ENCODE measurements around the gene TSC2. TPM values are rescaled to one million over a fixed set of nuclear protein-coding genes. Genes with fewer than 3 reads are reported as not detected.

The TSC2 gene
- total and polyA plus RNA-seq, 4 donors: 23.3 to 51.2 (median 28.7) TPM

DNA sequence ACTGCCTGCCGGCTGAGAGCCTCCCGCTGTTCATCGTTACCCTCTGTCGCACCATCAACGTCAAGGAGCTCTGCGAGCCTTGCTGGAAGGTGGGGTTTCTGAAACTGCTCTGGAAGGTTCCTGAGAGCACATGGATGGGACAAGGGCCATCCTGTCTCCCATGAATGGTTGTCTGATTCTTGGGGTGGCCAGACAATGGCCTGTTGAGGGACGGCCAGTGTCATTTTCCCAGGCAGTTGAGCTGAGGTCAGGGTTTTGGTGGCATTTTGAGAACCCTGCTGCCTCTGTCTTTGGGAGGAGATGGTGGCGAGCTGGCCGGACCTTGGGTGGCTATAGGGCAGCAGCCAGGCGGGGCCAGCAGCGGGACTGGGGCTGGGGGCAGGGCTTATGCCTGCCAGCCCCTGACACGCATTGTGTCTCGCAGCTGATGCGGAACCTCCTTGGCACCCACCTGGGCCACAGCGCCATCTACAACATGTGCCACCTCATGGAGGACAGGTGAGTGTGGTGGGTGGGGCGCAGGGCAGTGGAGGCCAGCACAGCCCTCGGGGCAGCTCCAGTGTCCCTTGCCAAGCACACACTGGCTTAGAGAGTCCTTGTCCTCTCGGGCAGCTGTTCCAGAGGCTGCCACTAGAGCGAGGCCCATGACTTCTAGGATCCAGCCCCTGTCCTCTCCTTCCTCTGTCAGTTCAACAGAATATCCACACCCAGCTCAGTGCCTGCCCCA is 9.1 kb downstream of the TSC2 start:
- WGBS: 90% methylated on average over 19 of the region's 19 CpGs
- H3K9ac ChIP-seq (ENCODE audit: low read depth in 1 of 2, low read length in 2 of 2): no peak overlapping the region
- no peaks in the 10 kb centered on the region for H3K9me3 ChIP-seq (ENCODE audit: control insufficient read depth in 4 of 4, low read length in 3 of 4)
- no peak overlapping the region for H3K4me3 ChIP-seq (ENCODE audit: low read depth in 1 of 3, low read length in 3 of 3)
- TF ChIP-seq, protein P1, sequence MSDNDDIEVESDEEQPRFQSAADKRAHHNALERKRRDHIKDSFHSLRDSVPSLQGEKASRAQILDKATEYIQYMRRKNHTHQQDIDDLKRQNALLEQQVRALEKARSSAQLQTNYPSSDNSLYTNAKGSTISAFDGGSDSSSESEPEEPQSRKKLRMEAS (IDR thresholded peaks at IDR 0.05): no peak
- TF ChIP-seq HNF4A (conservative IDR thresholded peaks at IDR 0.05) (no peak), HNF4G (IDR thresholded peaks at IDR 0.05) (no peak), SP1 (IDR thresholded peaks at IDR 0.05) (no peak), EGR1 (IDR thresholded peaks at IDR 0.05; ENCODE audit: low read depth in 2 of 2) (no peak), RAD21 (IDR thresholded peaks at IDR 0.05) (peak in 1 of 2 donors; percentile 53), NR2F2 (IDR thresholded peaks at IDR 0.05) (no peak), FOXA2 (IDR thresholded peaks at IDR 0.05) (no peak), TAF1 (conservative IDR thresholded peaks at IDR 0.05) (no peak)
- TF ChIP-seq, protein P2, sequence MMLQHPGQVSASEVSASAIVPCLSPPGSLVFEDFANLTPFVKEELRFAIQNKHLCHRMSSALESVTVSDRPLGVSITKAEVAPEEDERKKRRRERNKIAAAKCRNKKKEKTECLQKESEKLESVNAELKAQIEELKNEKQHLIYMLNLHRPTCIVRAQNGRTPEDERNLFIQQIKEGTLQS (IDR thresholded peaks at IDR 0.05): no peak
- TF ChIP-seq, protein P3, sequence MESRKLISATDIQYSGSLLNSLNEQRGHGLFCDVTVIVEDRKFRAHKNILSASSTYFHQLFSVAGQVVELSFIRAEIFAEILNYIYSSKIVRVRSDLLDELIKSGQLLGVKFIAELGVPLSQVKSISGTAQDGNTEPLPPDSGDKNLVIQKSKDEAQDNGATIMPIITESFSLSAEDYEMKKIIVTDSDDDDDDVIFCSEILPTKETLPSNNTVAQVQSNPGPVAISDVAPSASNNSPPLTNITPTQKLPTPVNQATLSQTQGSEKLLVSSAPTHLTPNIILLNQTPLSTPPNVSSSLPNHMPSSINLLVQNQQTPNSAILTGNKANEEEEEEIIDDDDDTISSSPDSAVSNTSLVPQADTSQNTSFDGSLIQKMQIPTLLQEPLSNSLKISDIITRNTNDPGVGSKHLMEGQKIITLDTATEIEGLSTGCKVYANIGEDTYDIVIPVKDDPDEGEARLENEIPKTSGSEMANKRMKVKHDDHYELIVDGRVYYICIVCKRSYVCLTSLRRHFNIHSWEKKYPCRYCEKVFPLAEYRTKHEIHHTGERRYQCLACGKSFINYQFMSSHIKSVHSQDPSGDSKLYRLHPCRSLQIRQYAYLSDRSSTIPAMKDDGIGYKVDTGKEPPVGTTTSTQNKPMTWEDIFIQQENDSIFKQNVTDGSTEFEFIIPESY (IDR thresholded peaks at IDR 0.05): no peak
- TF ChIP-seq, protein P4, sequence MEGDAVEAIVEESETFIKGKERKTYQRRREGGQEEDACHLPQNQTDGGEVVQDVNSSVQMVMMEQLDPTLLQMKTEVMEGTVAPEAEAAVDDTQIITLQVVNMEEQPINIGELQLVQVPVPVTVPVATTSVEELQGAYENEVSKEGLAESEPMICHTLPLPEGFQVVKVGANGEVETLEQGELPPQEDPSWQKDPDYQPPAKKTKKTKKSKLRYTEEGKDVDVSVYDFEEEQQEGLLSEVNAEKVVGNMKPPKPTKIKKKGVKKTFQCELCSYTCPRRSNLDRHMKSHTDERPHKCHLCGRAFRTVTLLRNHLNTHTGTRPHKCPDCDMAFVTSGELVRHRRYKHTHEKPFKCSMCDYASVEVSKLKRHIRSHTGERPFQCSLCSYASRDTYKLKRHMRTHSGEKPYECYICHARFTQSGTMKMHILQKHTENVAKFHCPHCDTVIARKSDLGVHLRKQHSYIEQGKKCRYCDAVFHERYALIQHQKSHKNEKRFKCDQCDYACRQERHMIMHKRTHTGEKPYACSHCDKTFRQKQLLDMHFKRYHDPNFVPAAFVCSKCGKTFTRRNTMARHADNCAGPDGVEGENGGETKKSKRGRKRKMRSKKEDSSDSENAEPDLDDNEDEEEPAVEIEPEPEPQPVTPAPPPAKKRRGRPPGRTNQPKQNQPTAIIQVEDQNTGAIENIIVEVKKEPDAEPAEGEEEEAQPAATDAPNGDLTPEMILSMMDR (IDR thresholded peaks at IDR 0.05; ENCODE audit: low read depth, low read length, missing input control): peak; percentile 31
- DNase-seq (ENCODE audit: low spot score): no peak
- peaks cover 5 to 55% (median 19%) of the 10 kb centered on the region in 4 donors for H3K36me3 ChIP-seq (ENCODE audit: control insufficient read depth in 4 of 4, insufficient read depth in 3 of 4, low read depth in 1 of 4, low read length in 3 of 4)
- no peak overlapping the region for H3K27ac ChIP-seq (ENCODE audit: low read depth in 1 of 2, low read length in 2 of 2)
- no peaks in the 10 kb centered on the region for H3K27me3 ChIP-seq (ENCODE audit: control insufficient read depth in 4 of 4, insufficient read depth in 4 of 4, low read length in 3 of 4)
- H3K4me1 ChIP-seq (ENCODE audit: control insufficient read depth in 4 of 4, insufficient read depth in 4 of 4, low read length in 3 of 4): peaks cover 0 to 4% (median 3%) of the 10 kb centered on the region in 4 donors

DNA sequence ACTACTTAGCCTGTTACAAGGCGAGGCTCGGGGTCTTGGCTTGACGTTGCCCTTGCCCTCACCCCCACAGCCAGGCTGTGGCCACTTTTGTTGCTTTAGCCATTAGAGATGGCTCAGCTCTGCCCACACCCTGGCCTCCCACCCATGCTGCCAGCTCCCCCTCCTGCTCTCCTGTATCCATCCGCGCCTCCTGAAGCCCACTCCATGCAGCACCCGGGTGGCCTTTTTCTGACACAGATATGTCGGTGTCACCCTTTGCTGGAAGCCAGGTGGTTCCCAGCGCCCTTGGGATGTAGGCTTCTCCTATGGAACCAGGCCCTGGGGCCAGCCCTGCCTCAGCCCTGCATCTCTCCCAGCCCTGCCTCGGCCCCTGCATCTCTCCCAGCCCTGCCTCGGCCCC is 9.7 kb downstream of the TSC2 start:
- Histone ChIP-seq H3K27ac (ENCODE audit: low read depth in 1 of 2, low read length in 2 of 2) (no peak overlapping the region), H3K27me3 (ENCODE audit: control insufficient read depth in 4 of 4, insufficient read depth in 4 of 4, low read length in 3 of 4) (no peaks in the 10 kb centered on the region), H3K4me1 (ENCODE audit: control insufficient read depth in 4 of 4, insufficient read depth in 4 of 4, low read length in 3 of 4) (peaks cover 0 to 4% (median 3%) of the 10 kb centered on the region in 4 donors), H3K4me3 (ENCODE audit: low read depth in 1 of 3, low read length in 3 of 3) (no peak overlapping the region), H3K9me3 (ENCODE audit: control insufficient read depth in 4 of 4, low read length in 3 of 4) (no peaks in the 10 kb centered on the region), H3K36me3 (ENCODE audit: control insufficient read depth in 4 of 4, insufficient read depth in 3 of 4, low read depth in 1 of 4, low read length in 3 of 4) (peaks cover 6 to 53% (median 18%) of the 10 kb centered on the region in 4 donors), H3K9ac (ENCODE audit: low read depth in 1 of 2, low read length in 2 of 2) (no peak overlapping the region)
- no peak for DNase-seq (ENCODE audit: low spot score)
- TF ChIP-seq, protein P5, sequence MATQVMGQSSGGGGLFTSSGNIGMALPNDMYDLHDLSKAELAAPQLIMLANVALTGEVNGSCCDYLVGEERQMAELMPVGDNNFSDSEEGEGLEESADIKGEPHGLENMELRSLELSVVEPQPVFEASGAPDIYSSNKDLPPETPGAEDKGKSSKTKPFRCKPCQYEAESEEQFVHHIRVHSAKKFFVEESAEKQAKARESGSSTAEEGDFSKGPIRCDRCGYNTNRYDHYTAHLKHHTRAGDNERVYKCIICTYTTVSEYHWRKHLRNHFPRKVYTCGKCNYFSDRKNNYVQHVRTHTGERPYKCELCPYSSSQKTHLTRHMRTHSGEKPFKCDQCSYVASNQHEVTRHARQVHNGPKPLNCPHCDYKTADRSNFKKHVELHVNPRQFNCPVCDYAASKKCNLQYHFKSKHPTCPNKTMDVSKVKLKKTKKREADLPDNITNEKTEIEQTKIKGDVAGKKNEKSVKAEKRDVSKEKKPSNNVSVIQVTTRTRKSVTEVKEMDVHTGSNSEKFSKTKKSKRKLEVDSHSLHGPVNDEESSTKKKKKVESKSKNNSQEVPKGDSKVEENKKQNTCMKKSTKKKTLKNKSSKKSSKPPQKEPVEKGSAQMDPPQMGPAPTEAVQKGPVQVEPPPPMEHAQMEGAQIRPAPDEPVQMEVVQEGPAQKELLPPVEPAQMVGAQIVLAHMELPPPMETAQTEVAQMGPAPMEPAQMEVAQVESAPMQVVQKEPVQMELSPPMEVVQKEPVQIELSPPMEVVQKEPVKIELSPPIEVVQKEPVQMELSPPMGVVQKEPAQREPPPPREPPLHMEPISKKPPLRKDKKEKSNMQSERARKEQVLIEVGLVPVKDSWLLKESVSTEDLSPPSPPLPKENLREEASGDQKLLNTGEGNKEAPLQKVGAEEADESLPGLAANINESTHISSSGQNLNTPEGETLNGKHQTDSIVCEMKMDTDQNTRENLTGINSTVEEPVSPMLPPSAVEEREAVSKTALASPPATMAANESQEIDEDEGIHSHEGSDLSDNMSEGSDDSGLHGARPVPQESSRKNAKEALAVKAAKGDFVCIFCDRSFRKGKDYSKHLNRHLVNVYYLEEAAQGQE (IDR thresholded peaks at IDR 0.05): no peak
- TF ChIP-seq SP1 (IDR thresholded peaks at IDR 0.05) (no peak), FOXA1 (IDR thresholded peaks at IDR 0.05) (no peak), RXRA (IDR thresholded peaks at IDR 0.05) (no peak), GABPA (IDR thresholded peaks at IDR 0.05 in 1 of 2, conservative IDR thresholded peaks at IDR 0.05 in 1 of 2) (no peak), TAF1 (conservative IDR thresholded peaks at IDR 0.05) (no peak), HNF4A (conservative IDR thresholded peaks at IDR 0.05) (no peak), NR2F2 (IDR thresholded peaks at IDR 0.05) (no peak), FOXA2 (IDR thresholded peaks at IDR 0.05) (no peak), RAD21 (IDR thresholded peaks at IDR 0.05) (no peak)
- TF ChIP-seq, protein P4 (IDR thresholded peaks at IDR 0.05; ENCODE audit: low read depth, low read length, missing input control): no peak
- TF ChIP-seq, protein P3 (IDR thresholded peaks at IDR 0.05): no peak
- WGBS: 92% methylated on average over 10 of the region's 10 CpGs

Measured in liver (tissue), 9 donors.